Bronchial epithelial cell (primary cell): ENCODE measurements around the gene MTHFSD. TPM values are rescaled to one million over a fixed set of nuclear protein-coding genes. Genes with fewer than 3 reads are reported as not detected.

Experiments used
- DNase-seq: peaks from one replicate; pipeline ENCODE4 v3.0.0-alpha.2; 2010; ENCODE audit warnings: low read depth
- FAIRE-seq: peaks from 2 replicates; lab custom pipeline; 2011; peaks lifted over from hg19 to GRCh38; lab: Jason Lieb, UNC
- H3K27me3 ChIP-seq: 2 replicates; pipeline ENCODE4 v1.5.1; 2011; ENCODE audit warnings: low read length; ENCODE audit not compliant: control insufficient read depth, insufficient read depth
- H3K36me3 ChIP-seq: 2 replicates; pipeline ENCODE4 v1.5.1; 2011; ENCODE audit warnings: low read length; ENCODE audit not compliant: control insufficient read depth, insufficient read depth
- H3K4me3 ChIP-seq: 2 replicates; pipeline ENCODE4 v1.5.1; 2011; ENCODE audit warnings: mild to moderate bottlenecking, low read depth, low read length, control low read depth
- CTCF ChIP-seq: IDR thresholded peaks from 2 replicates; pipeline ENCODE4 v1.5.1; 2011; ENCODE audit warnings: mild to moderate bottlenecking, moderate library complexity, low read length, control low read depth, inconsistent platforms; ENCODE audit not compliant: insufficient read depth, severe bottlenecking
- total RNA-seq: library from RNA; depleted of rRNA; stranded (reverse); fragments of >200 nt; gene quantifications from 2 replicates; pipeline ENCODE4 v1.2.1, GENCODE V29; 2014

Gene MTHFSD
- total RNA-seq, 1 donor from 2014 or later: 13.2 TPM

GRCh38 chr16:86498155-86498670 lies 56.8 kb downstream of the MTHFSD start:
- DNase-seq: no peak
- no peak for TF ChIP-seq CTCF
- H3K27me3 ChIP-seq: peaks cover 86% of the 10 kb centered on the region
- no peak for FAIRE-seq
- H3K36me3 ChIP-seq: no peaks in the 10 kb centered on the region
- no peak overlapping the region for H3K4me3 ChIP-seq

- no peak for DNase-seq
- no peaks in the 10 kb centered on the region for H3K36me3 ChIP-seq
- H3K4me3 ChIP-seq: no peak overlapping the region
- FAIRE-seq: no peak
- no peak for TF ChIP-seq CTCF
- H3K27me3 ChIP-seq: peaks cover 84% of the 10 kb centered on the region
Observed at GRCh38 chr16:86497551-86498021, 57.4 kb downstream of the MTHFSD start.

- no peak for TF ChIP-seq CTCF
Observed at GRCh38 chr16:86496929-86497461, 58.0 kb downstream of the MTHFSD start.

GRCh38 chr16:86496262-86496928 lies 58.6 kb downstream of the MTHFSD start:
- Histone ChIP-seq H3K36me3 (no peaks in the 10 kb centered on the region), H3K4me3 (no peak overlapping the region), H3K27me3 (peaks cover 81% of the 10 kb centered on the region)
- FAIRE-seq: no peak
- no peak for DNase-seq
- no peak for TF ChIP-seq CTCF

More at GRCh38 chr16:86496929-86497461, 58.0 kb downstream of the MTHFSD start:
- H3K27me3 ChIP-seq: peaks cover 82% of the 10 kb centered on the region
- H3K4me3 ChIP-seq: no peak overlapping the region
- FAIRE-seq (no peak), DNase-seq (no peak)
- no peaks in the 10 kb centered on the region for H3K36me3 ChIP-seq

GRCh38 chr16:86495756-86496261 lies 59.2 kb downstream of the MTHFSD start:
- H3K4me3 ChIP-seq: no peak overlapping the region
- no peaks in the 10 kb centered on the region for H3K36me3 ChIP-seq
- DNase-seq (no peak), FAIRE-seq (no peak)
- TF ChIP-seq CTCF: no peak
- H3K27me3 ChIP-seq: peaks cover 78% of the 10 kb centered on the region
